Thyroid gland (tissue), 4 donors: ENCODE results near the gene DOCK2. TPM values are rescaled to one million over a fixed set of nuclear protein-coding genes. Genes with fewer than 3 reads are reported as not detected.
"Not testable (repeated sequence)": the region's sequence is repeated elsewhere in the genome, so short reads cannot be mapped to it uniquely, and the experiment has no call there.

Experiments
- DNase-seq, 2 donors: peaks; one replicate each; pipeline ENCODE4 v3.0.0-alpha.2; 2019
- H3K27ac ChIP-seq, 3 donors: fragments of 200-600 bp; sonication (generic); 1 replicate in 2 of 3; 2 replicates in 1 of 3; pipeline ENCODE4 v1.5.1; 2016 to 2019; ENCODE audit warnings: mild to moderate bottlenecking in 1 of 3, moderate library complexity in 1 of 3
- H3K27me3 ChIP-seq: fragments of 200-600 bp; sonication (generic); one replicate; pipeline ENCODE4 v1.5.1; 2019
- H3K36me3 ChIP-seq, 2 donors: fragments of 200-600 bp; sonication (generic); one replicate each; pipeline ENCODE4 v1.5.1; 2016 to 2019
- H3K4me1 ChIP-seq, 2 donors: fragments of 200-600 bp; sonication (generic); one replicate each; pipeline ENCODE4 v1.5.1; 2017 to 2019
- H3K4me3 ChIP-seq, 3 donors: fragments of 200-600 bp; sonication (generic); replicated peaks in 1 of 3; 1 replicate in 2 of 3; 2 replicates in 1 of 3; pipeline ENCODE4 v1.5.1; 2016; ENCODE audit warnings: mild to moderate bottlenecking in 1 of 3
- H3K9me3 ChIP-seq: fragments of 200-600 bp; sonication (generic); one replicate; pipeline ENCODE4 v1.5.1; 2017
- CTCF ChIP-seq, 6 experiments: fragments of 200-600 bp in 3 of 6; fragments of 450-650 bp in 3 of 6; sonication (generic) in 3 of 6; IDR thresholded peaks; one replicate each; pipeline ENCODE4 v1.5.1; 2016 to 2019; ENCODE audit warnings: antibody characterized with exemption in 6 of 6, mild to moderate bottlenecking in 2 of 6, inconsistent platforms in 1 of 6, moderate library complexity in 1 of 6
- POLR2A ChIP-seq, 2 donors: fragments of 450-650 bp; IDR thresholded peaks; one replicate each; pipeline ENCODE4 v1.6.1; 2017; ENCODE audit warnings: antibody characterized with exemption in 2 of 2, mild to moderate bottlenecking in 2 of 2, moderate library complexity in 1 of 2
- WGBS, 2 donors: methylation state at CpG; one replicate each; pipeline ENCODE4 v1.1.5; 2017; 5-methylcytosine and 5-hydroxymethylcytosine counted together
- intact Hi-C: fragments of 100-400 bp; cut with DNase I; formaldehyde crosslinking; loops from one replicate; pipeline ENCODE4 v1.15.1; 2023
- total RNA-seq, 4 donors: library from RNA; depleted of rRNA; stranded (reverse); fragments of >200 nt; gene quantifications; one replicate each; pipeline ENCODE4 v1.2.3, GENCODE V29; 2016

Gene DOCK2
- total RNA-seq, 4 donors from 2014 or later = 4.3 to 14.1 (median 8.6) TPM

DNA sequence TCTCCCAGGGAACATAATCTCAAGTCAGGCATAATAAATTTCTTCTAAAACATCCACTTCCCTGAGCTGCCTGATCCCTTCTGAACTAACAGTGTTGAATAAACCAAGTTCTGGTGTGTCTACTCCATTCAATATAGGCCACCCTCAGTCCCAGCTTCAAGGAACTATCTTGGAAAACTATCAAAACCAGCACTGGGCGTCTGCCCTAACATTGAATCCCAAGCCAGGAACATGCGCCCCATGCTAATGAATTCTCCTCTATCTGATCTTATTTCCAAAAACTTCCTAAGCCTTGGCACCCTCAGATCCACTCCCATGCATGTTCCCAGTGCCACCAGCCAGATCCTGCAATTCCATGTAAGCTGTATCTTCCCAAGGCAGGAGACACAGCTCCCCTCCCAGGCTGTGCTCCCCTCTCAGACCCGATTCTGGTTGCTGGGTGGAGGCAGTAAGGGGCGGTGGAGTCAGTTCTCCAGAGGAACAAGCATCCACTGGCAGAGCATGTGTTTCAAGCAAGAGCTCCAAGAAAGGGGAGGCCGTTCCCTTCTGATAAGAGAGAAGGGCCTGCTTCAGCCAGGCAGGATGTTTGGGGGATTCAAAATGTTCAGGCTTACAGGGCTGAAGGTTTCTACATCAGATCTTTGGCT is 455.5 kb downstream of the DOCK2 start:
- no peaks in the 10 kb centered on the region for H3K4me1 ChIP-seq
- 49 to 59% methylated on average over 5 of the region's 5 CpGs for WGBS, 2 donors
- H3K36me3 ChIP-seq = no peaks in the 10 kb centered on the region
- no peaks in the 10 kb centered on the region for H3K27me3 ChIP-seq
- intact Hi-C loops = no loop called here
- no peak for DNase-seq
- H3K9me3 ChIP-seq = no peaks in the 10 kb centered on the region
- H3K4me3 ChIP-seq = no peak overlapping the region
- no peak overlapping the region for H3K27ac ChIP-seq
- no peak for TF ChIP-seq CTCF (IDR thresholded peaks at IDR 0.05)
- no peak for TF ChIP-seq POLR2A (IDR thresholded peaks at IDR 0.05)

DNA sequence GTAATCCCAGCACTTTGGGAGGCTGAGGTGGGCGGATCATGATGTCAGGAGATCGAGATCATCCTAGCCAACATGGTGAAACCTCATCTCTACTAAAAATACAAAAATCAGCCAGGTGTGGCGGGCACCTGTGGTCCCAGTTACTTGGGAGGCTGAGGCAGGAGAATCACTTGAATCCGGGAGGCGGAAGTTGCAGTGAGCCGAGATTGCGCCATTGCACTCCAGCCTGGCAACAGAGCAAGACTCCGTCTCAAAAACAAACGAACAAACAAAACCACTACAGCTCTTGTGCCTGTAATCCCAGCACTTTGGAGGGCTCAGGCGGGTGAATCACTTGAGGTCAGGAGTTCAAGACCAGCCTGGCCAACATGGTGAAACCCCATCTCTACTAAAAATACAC is 457.3 kb downstream of the DOCK2 start:
- H3K4me3 ChIP-seq, H3K27ac ChIP-seq, intact Hi-C loops, H3K4me1 ChIP-seq, H3K27me3 ChIP-seq, H3K36me3 ChIP-seq, DNase-seq, H3K9me3 ChIP-seq: not testable (repeated sequence)
- WGBS, 2 donors = 85 to 89% methylated on average over 10 of the region's 10 CpGs

DNA sequence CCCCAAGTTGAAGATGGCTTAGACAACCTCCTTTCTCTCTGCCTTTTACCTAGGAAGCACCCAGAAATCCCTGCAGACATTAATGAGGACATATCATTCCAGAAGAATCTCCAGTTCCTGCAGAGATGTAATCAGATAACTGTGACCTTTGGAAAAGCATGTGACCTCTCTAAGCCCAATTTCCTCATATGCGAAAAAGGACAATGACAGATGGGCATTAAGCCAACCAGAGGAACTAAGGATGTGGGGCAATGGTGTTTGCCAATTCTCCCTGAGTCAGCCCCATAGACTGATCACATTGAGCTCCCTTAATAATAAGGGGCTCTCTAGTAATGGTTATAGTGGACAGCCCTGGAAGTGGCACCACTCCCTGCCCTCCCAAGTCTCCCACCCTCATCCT is 458.6 kb downstream of the DOCK2 start:
- no peaks in the 10 kb centered on the region for H3K4me1 ChIP-seq
- H3K27ac ChIP-seq = no peak overlapping the region
- no peaks in the 10 kb centered on the region for H3K36me3 ChIP-seq
- no peaks in the 10 kb centered on the region for H3K9me3 ChIP-seq
- WGBS, 2 donors = 58 to 63% methylated on average over 1 of the region's 1 CpG
- H3K27me3 ChIP-seq = no peaks in the 10 kb centered on the region
- DNase-seq = no peak
- H3K4me3 ChIP-seq = no peak overlapping the region
- intact Hi-C loops = no loop called here
- TF ChIP-seq CTCF (IDR thresholded peaks at IDR 0.05) (no peak), POLR2A (IDR thresholded peaks at IDR 0.05) (no peak)

GRCh38 chr5:170097934-170098333 is 460.9 kb downstream of the DOCK2 start:
- TF ChIP-seq POLR2A (IDR thresholded peaks at IDR 0.05) (no peak), CTCF (IDR thresholded peaks at IDR 0.05) (no peak)
- Histone ChIP-seq H3K4me1 (no peaks in the 10 kb centered on the region), H3K4me3 (no peak overlapping the region), H3K36me3 (no peaks in the 10 kb centered on the region), H3K9me3 (no peaks in the 10 kb centered on the region), H3K27ac (no peak overlapping the region), H3K27me3 (no peaks in the 10 kb centered on the region)
- WGBS, 2 donors = 73 to 75% methylated on average over 9 of the region's 9 CpGs
- no peak for DNase-seq
- intact Hi-C loops = no loop called here

- TF ChIP-seq POLR2A (IDR thresholded peaks at IDR 0.05) = no peak
- TF ChIP-seq CTCF (IDR thresholded peaks at IDR 0.05) = peak; percentile 38 to 81 (median 66)
- Histone ChIP-seq H3K36me3 (no peaks in the 10 kb centered on the region), H3K27me3 (no peaks in the 10 kb centered on the region), H3K4me3 (no peak overlapping the region), H3K9me3 (no peaks in the 10 kb centered on the region), H3K27ac (no peak overlapping the region), H3K4me1 (no peaks in the 10 kb centered on the region)
- 35 to 40% methylated on average over 13 of the region's 13 CpGs for WGBS, 2 donors
- intact Hi-C loops = loop anchor here (2.0 to 10.0 kb wide), 2 partner anchors 86 to 314 kb away; no protein-coding TSS in a partner anchor
- DNase-seq = peak; percentile 81 to 85
Observed at GRCh38 chr5:170100066-170100943, 463.2 kb downstream of the DOCK2 start.
